ENCODE measurements around the gene RASGEF1B. TPM values are rescaled to one million over a fixed set of nuclear protein-coding genes. Genes with fewer than 3 reads are reported as not detected.

RASGEF1B gene
- total RNA-seq, 1 experiment from 2014 or later, result 6.9 TPM

DNA sequence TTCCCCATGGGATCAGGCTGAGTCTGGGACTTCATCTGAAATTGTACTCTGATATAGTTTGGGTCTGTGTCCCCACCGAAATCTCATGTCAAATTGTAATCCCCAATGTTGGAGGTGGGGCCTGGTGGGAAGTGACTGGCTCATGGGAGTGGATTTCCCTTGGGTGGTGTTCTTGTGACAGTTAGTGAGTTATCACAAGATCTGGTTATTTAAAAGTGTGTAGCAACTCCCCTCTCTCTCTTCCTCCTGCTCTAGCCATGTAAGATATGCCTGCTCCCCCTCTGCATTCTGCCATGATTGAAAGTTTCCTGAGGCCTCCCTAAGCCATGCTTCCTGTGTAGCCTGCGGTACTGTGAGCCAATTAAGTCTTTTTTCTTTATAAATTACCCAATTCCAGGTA lies 61.0 kb downstream of the RASGEF1B start (continued):
- TF ChIP-seq, protein P1, sequence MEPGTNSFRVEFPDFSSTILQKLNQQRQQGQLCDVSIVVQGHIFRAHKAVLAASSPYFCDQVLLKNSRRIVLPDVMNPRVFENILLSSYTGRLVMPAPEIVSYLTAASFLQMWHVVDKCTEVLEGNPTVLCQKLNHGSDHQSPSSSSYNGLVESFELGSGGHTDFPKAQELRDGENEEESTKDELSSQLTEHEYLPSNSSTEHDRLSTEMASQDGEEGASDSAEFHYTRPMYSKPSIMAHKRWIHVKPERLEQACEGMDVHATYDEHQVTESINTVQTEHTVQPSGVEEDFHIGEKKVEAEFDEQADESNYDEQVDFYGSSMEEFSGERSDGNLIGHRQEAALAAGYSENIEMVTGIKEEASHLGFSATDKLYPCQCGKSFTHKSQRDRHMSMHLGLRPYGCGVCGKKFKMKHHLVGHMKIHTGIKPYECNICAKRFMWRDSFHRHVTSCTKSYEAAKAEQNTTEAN (CRISPR knock-in tag; IDR thresholded peaks at IDR 0.05), result no peak

DNA sequence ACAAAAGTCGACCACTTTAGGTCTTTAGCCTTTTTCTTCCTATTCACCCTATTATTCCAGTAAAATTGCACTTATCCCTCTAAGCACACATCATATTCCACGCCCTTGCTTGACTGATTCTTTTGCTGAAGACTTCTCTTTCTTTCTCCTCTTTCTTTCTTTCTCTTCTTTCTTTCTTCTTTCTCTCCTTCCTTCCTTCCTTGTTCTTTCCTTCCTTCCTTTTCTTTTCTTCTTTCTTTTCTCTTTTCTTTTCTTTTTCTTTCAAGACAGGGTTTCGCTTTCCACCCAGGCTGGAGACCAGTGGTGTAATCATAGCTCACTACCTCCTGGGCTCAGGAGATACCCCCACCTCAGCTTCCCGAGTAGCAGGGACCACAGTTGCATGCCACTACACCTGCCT lies 61.9 kb downstream of the RASGEF1B start:
- Mint-ChIP-seq H3K9me3 (peaks cover 16% of the 10 kb centered on the region), H3K36me3 (no peaks in the 10 kb centered on the region), H3K4me1 (peaks cover 9% of the 10 kb centered on the region), H3K27ac (no peak overlapping the region), H3K4me3 (no peak overlapping the region), H3K27me3 (ENCODE audit: low read depth) (no peaks in the 10 kb centered on the region)
- ChIA-PET CTCF (no interaction called here), POLR2A (no interaction called here)
- ATAC-seq (no peak), DNase-seq (ENCODE audit: low spot score) (no peak)
- TF ChIP-seq SOX15 (CRISPR knock-in tag; IDR thresholded peaks at IDR 0.05) (no peak), ESRRA (CRISPR knock-in tag; IDR thresholded peaks at IDR 0.05; ENCODE audit: borderline replicate concordance) (no peak), JAZF1 (CRISPR knock-in tag; IDR thresholded peaks at IDR 0.05) (no peak), PRRX2 (CRISPR knock-in tag; IDR thresholded peaks at IDR 0.05) (no peak), GRHL2 (CRISPR knock-in tag; IDR thresholded peaks at IDR 0.05; ENCODE audit: insufficient replicate concordance, severe bottlenecking) (no peak)

DNA sequence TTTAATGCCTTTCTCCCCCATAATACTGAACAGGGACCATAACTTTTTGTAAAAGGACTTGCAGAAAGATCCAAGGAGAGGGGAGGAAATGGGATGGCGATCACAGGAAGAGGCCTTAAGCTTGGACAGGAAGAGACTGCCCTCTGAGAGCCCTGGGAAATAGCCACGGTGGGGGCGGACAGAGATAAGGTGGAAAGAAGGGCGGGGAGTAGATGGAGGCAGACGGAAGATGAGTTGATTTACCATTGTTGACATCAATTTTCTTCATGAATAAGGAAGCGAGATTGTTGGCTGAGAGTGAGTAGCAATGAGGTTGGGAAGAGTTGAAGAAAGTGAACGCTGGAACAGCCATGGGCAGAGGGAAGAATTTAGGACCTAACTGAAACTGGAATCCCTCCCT lies 63.4 kb downstream of the RASGEF1B start:
- DNase-seq (ENCODE audit: low spot score), result no peak
- no peak for ATAC-seq
- no peaks in the 10 kb centered on the region for H3K27me3 Mint-ChIP-seq (ENCODE audit: low read depth)
- H3K4me1 Mint-ChIP-seq, result peaks cover 9% of the 10 kb centered on the region
- H3K36me3 Mint-ChIP-seq, result no peaks in the 10 kb centered on the region
- H3K9me3 Mint-ChIP-seq, result peaks cover 6% of the 10 kb centered on the region
- TF ChIP-seq, protein P2, sequence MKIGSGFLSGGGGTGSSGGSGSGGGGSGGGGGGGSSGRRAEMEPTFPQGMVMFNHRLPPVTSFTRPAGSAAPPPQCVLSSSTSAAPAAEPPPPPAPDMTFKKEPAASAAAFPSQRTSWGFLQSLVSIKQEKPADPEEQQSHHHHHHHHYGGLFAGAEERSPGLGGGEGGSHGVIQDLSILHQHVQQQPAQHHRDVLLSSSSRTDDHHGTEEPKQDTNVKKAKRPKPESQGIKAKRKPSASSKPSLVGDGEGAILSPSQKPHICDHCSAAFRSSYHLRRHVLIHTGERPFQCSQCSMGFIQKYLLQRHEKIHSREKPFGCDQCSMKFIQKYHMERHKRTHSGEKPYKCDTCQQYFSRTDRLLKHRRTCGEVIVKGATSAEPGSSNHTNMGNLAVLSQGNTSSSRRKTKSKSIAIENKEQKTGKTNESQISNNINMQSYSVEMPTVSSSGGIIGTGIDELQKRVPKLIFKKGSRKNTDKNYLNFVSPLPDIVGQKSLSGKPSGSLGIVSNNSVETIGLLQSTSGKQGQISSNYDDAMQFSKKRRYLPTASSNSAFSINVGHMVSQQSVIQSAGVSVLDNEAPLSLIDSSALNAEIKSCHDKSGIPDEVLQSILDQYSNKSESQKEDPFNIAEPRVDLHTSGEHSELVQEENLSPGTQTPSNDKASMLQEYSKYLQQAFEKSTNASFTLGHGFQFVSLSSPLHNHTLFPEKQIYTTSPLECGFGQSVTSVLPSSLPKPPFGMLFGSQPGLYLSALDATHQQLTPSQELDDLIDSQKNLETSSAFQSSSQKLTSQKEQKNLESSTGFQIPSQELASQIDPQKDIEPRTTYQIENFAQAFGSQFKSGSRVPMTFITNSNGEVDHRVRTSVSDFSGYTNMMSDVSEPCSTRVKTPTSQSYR (CRISPR knock-in tag; IDR thresholded peaks at IDR 0.05), result no peak
- TF ChIP-seq, protein P3, sequence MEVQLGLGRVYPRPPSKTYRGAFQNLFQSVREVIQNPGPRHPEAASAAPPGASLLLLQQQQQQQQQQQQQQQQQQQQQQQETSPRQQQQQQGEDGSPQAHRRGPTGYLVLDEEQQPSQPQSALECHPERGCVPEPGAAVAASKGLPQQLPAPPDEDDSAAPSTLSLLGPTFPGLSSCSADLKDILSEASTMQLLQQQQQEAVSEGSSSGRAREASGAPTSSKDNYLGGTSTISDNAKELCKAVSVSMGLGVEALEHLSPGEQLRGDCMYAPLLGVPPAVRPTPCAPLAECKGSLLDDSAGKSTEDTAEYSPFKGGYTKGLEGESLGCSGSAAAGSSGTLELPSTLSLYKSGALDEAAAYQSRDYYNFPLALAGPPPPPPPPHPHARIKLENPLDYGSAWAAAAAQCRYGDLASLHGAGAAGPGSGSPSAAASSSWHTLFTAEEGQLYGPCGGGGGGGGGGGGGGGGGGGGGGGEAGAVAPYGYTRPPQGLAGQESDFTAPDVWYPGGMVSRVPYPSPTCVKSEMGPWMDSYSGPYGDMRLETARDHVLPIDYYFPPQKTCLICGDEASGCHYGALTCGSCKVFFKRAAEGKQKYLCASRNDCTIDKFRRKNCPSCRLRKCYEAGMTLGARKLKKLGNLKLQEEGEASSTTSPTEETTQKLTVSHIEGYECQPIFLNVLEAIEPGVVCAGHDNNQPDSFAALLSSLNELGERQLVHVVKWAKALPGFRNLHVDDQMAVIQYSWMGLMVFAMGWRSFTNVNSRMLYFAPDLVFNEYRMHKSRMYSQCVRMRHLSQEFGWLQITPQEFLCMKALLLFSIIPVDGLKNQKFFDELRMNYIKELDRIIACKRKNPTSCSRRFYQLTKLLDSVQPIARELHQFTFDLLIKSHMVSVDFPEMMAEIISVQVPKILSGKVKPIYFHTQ (CRISPR knock-in tag; IDR thresholded peaks at IDR 0.05), result no peak
- TF ChIP-seq, protein P4, sequence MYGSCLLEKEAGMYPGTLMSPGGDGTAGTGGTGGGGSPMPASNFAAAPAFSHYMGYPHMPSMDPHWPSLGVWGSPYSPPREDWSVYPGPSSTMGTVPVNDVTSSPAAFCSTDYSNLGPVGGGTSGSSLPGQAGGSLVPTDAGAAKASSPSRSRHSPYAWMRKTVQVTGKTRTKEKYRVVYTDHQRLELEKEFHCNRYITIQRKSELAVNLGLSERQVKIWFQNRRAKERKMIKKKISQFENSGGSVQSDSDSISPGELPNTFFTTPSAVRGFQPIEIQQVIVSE (CRISPR knock-in tag; IDR thresholded peaks at IDR 0.05; ENCODE audit: borderline replicate concordance), result no peak
- TF ChIP-seq EMX1 (CRISPR knock-in tag; IDR thresholded peaks at IDR 0.05) (no peak), ZNF671 (CRISPR knock-in tag; IDR thresholded peaks at IDR 0.05) (no peak), FOXJ3 (CRISPR knock-in tag; IDR thresholded peaks at IDR 0.05; ENCODE audit: borderline replicate concordance) (no peak), OVOL2 (CRISPR knock-in tag; IDR thresholded peaks at IDR 0.05; ENCODE audit: borderline replicate concordance) (no peak), CREB1 (CRISPR knock-in tag; IDR thresholded peaks at IDR 0.05) (no peak), JUN (CRISPR knock-in tag; IDR thresholded peaks at IDR 0.05) (no peak), FOXK1 (CRISPR knock-in tag; IDR thresholded peaks at IDR 0.05) (no peak), FOXP1 (CRISPR knock-in tag; IDR thresholded peaks at IDR 0.05; ENCODE audit: borderline replicate concordance) (no peak)
- TF ChIP-seq, protein P5, sequence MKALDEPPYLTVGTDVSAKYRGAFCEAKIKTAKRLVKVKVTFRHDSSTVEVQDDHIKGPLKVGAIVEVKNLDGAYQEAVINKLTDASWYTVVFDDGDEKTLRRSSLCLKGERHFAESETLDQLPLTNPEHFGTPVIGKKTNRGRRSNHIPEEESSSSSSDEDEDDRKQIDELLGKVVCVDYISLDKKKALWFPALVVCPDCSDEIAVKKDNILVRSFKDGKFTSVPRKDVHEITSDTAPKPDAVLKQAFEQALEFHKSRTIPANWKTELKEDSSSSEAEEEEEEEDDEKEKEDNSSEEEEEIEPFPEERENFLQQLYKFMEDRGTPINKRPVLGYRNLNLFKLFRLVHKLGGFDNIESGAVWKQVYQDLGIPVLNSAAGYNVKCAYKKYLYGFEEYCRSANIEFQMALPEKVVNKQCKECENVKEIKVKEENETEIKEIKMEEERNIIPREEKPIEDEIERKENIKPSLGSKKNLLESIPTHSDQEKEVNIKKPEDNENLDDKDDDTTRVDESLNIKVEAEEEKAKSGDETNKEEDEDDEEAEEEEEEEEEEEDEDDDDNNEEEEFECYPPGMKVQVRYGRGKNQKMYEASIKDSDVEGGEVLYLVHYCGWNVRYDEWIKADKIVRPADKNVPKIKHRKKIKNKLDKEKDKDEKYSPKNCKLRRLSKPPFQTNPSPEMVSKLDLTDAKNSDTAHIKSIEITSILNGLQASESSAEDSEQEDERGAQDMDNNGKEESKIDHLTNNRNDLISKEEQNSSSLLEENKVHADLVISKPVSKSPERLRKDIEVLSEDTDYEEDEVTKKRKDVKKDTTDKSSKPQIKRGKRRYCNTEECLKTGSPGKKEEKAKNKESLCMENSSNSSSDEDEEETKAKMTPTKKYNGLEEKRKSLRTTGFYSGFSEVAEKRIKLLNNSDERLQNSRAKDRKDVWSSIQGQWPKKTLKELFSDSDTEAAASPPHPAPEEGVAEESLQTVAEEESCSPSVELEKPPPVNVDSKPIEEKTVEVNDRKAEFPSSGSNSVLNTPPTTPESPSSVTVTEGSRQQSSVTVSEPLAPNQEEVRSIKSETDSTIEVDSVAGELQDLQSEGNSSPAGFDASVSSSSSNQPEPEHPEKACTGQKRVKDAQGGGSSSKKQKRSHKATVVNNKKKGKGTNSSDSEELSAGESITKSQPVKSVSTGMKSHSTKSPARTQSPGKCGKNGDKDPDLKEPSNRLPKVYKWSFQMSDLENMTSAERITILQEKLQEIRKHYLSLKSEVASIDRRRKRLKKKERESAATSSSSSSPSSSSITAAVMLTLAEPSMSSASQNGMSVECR (CRISPR knock-in tag; IDR thresholded peaks at IDR 0.05; ENCODE audit: borderline replicate concordance), result no peak
- no peak overlapping the region for H3K4me3 Mint-ChIP-seq
- no peak overlapping the region for H3K27ac Mint-ChIP-seq
- POLR2A ChIA-PET, result no interaction called here
- CTCF ChIA-PET, result no interaction called here

Data from WTC11 (cell line).